KBM-7 (cell line): ENCODE measurements around the gene PARL.
"Not testable (repeated sequence)": the region's sequence is repeated elsewhere in the genome, so short reads cannot be mapped to it uniquely, and the experiment has no call there.

Source experiments
- DNase-seq: peaks from one replicate; pipeline ENCODE4 v3.0.0-alpha.2; 2015
- in situ Hi-C: fragments of 300-500 bp; cut with MboI; formaldehyde crosslinking; loops from 2 replicates; pipeline ENCODE4 v1.14.3; 2020; ENCODE audit warnings: low sequenced_read_pairs, low pct_unique_long_range_greater_than_20kb, mixed read lengths

The PARL gene

GRCh38 chr3:183809270-183809669 is 75.4 kb downstream of the PARL start:
- DNase-seq = no peak
- in situ Hi-C loops = no loop called here

DNA sequence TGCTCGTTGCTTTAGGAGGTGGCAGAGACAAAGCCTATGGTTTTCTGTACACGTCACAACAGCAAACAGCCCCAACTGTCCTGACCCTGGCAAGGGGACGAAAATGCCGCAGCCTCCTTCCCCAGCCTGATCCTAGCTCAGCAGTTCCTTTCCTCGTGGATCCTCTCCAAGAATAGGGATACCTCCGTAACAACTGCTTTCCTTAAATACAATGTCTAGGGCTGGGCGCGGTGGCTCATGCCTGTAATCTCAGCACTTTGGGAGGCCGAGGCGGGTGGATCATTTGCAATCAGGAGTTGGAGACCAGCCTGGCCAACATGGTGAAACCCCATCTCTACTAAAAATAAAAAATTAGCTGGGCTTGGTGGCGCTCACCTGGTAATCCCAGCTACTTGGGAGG is 76.3 kb downstream of the PARL start:
- DNase-seq = no peak
- in situ Hi-C loops = no loop called here

GRCh38 chr3:183807881-183808280 is 76.8 kb downstream of the PARL start:
- DNase-seq = no peak
- in situ Hi-C loops = no loop called here

GRCh38 chr3:183807209-183807728 is 77.4 kb downstream of the PARL start:
- in situ Hi-C loops = no loop called here
- DNase-seq = no peak

- in situ Hi-C loops = no loop called here
Measured at GRCh38 chr3:183802989-183803388, 81.7 kb downstream of the PARL start.

DNA sequence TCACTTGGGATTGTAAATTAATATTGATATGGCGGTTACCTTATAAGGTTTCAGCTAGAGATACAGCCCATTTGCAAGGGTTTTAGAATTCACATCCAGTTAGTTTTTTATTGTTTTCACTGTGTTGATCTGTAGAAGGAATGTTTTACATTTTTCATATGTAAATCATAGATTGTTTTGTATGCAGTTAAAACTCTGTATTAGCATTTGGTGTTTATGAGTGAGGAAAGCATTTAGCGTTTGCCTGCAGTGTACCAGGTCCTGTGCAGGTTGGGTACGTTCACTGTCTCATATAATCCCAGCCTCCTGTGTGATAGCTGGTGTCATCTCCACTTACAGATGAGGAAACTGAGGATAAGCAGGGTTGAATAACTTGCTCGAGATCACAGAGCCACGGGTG is 83.1 kb downstream of the PARL start:
- DNase-seq = no peak
- in situ Hi-C loops = no loop called here

More at GRCh38 chr3:183802989-183803388, 81.7 kb downstream of the PARL start:
- DNase-seq = no peak

DNA sequence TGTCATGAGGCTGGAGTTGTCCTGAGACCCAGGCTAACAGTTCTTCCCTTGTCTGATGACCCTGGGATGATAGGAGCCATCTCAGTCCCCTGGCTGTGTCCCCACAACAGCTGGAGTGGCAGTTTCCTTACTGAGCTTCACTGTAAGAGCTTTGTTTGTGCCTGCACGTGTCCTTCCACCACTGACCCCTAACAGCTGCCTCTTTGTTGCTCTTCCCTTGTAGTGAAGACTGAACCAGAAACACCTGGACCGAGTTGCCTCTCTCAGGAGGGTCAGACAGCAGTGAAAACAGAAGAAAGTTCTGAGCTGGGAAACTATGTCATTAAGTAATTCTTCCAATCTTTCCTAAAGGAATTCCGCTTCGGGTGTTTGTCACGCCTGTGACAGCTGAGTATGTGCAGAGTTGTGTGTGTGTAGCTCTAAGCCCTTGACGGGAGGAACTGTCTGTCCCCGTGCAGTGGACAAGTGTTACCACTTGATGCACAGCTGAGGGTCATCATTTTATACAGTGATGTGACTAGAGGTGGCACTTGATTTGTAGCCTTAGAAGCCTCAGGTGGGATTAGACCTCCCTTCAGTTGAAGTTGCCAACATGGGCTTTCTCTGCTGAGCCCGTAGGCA is 84.3 kb downstream of the PARL start:
- in situ Hi-C loops = no loop called here
- DNase-seq = no peak

DNA sequence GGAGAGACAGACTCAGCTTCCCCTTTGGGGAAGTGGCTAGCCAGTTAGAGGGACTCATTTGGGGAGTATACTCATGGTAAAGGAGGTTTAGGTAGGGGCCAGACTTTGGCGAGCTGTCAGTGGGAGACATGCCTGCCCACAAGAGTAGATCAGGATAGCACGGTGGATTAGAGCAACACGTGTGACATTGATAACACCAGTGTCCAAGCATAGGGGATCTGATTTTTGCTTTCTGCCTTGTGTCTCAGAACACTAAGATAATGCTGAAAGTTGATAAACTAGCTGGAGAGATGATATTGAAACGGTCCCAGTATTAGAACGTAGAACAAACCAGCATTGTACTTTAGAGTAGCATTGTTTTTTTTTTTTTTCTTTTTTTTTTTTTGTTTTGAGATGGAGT is 85.2 kb downstream of the PARL start:
- no peak for DNase-seq
- in situ Hi-C loops = no loop called here

- in situ Hi-C loops = no loop called here
- no peak for DNase-seq
Measured at GRCh38 chr3:183797996-183798395, 86.7 kb downstream of the PARL start.

- no peak for DNase-seq
- in situ Hi-C loops = no loop called here
Measured at GRCh38 chr3:183796372-183796771, 88.3 kb downstream of the PARL start.

- in situ Hi-C loops = no loop called here
- DNase-seq = no peak
Measured at GRCh38 chr3:183794452-183794851, 90.2 kb downstream of the PARL start.

- in situ Hi-C loops = no loop called here
- no peak for DNase-seq
Measured at GRCh38 chr3:183792976-183793375, 91.7 kb downstream of the PARL start.

- no peak for DNase-seq
- in situ Hi-C loops = no loop called here
Measured at GRCh38 chr3:183790700-183791099, 94.0 kb downstream of the PARL start.

- DNase-seq = no peak
- in situ Hi-C loops = no loop called here
Measured at GRCh38 chr3:183789826-183790225, 94.9 kb downstream of the PARL start.

DNA sequence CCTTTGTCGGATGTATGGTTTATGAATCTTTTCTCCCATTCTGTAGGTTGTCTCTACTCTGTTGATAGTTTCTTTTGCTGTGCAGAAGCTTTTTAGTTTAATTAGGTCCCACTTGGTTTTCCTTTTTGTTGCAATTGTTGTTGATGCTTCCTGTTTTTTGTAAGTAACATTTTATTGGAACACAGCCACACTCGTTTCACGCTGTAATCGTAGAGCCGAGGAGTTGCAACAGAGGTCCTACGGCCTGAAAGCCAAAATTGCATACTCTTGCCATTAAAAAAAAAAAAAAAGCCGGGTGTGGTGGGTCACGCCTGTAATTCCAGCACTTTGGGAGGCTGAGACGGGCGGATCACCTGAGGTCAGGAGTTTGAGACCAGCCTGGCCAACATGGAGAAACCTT is 100.2 kb downstream of the PARL start:
- in situ Hi-C loops = not testable (repeated sequence)

GRCh38 chr3:183782576-183783276 is 102.0 kb downstream of the PARL start:
- no peak for DNase-seq
- in situ Hi-C loops = no loop called here

More for the DNA sequence above, 100.2 kb downstream of the PARL start:
- not testable (repeated sequence) for DNase-seq

GRCh38 chr3:183781246-183781645 is 103.4 kb downstream of the PARL start:
- DNase-seq = no peak
- in situ Hi-C loops = no loop called here

GRCh38 chr3:183779896-183780465 is 104.7 kb downstream of the PARL start:
- peak; percentile 71 for DNase-seq
- in situ Hi-C loops = no loop called here
